Prostate gland (tissue), 2 donors: ENCODE results near the gene SLC24A3. TPM values are rescaled to one million over a fixed set of nuclear protein-coding genes. Genes with fewer than 3 reads are reported as not detected.

Source experiments
- DNase-seq: peaks from one replicate; pipeline ENCODE4 v3.0.0-alpha.2; 2019; ENCODE audit warnings: low spot score
- H3K27ac ChIP-seq, 2 donors: fragments of 200-600 bp; sonication (generic); 2 replicates each; pipeline ENCODE4 v1.5.1; 2017 to 2019
- H3K27me3 ChIP-seq: fragments of 200-600 bp; sonication (generic); replicated peaks from 2 replicates; pipeline ENCODE4 v1.5.1; 2019; ENCODE audit not compliant: insufficient read depth
- H3K36me3 ChIP-seq, 2 donors: fragments of 200-600 bp; sonication (generic); 1 replicate in 1 of 2; 2 replicates in 1 of 2; pipeline versions ENCODE4 v1.5.1 to v1.8.1; 2017 to 2019
- H3K4me1 ChIP-seq: fragments of 200-600 bp; sonication (generic); replicated peaks from 2 replicates; pipeline ENCODE4 v1.5.1; 2019
- H3K4me3 ChIP-seq, 2 donors: fragments of 200-600 bp; sonication (generic); 2 replicates each; pipeline ENCODE4 v1.5.1; 2017 to 2019
- H3K9me3 ChIP-seq: fragments of 200-600 bp; sonication (generic); 2 replicates; pipeline ENCODE4 v1.5.1; 2017
- POLR2A ChIP-seq: fragments of 450-650 bp; IDR thresholded peaks from one replicate; pipeline ENCODE4 v1.6.1; 2016; ENCODE audit warnings: antibody characterized with exemption, mild to moderate bottlenecking
- POLR2AphosphoS5 ChIP-seq: sonication (generic); formaldehyde crosslinking; IDR thresholded peaks from one replicate; pipeline ENCODE4 v1.6.1; 2017; ENCODE audit warnings: antibody characterized with exemption
- WGBS: methylation state at CpG from one replicate; pipeline ENCODE4 v1.1.5; 2018; 5-methylcytosine and 5-hydroxymethylcytosine counted together
- intact Hi-C: fragments of 100-400 bp; cut with DNase I; formaldehyde crosslinking; loops from one replicate; pipeline ENCODE4 v1.14.2; 2022
- total RNA-seq, 2 donors: library from RNA; depleted of rRNA; stranded (reverse); fragments of >200 nt; gene quantifications; one replicate each; pipeline ENCODE4 v1.1.0, GENCODE V29; 2016
- TF ChIP-seq, protein P1 (sequence below), 4 experiments: fragments of 200-600 bp in 2 of 4; fragments of 450-650 bp in 2 of 4; sonication (generic) in 2 of 4; IDR thresholded peaks; 1 replicate in 3 of 4; 2 replicates in 1 of 4; pipeline ENCODE4 v1.5.1; 2016 to 2019; ENCODE audit warnings: antibody characterized with exemption in 4 of 4, mild to moderate bottlenecking in 2 of 4, moderate library complexity in 2 of 4

Gene SLC24A3
- total RNA-seq, 2 donors from 2014 or later: 4.6 to 8.0 TPM

DNA sequence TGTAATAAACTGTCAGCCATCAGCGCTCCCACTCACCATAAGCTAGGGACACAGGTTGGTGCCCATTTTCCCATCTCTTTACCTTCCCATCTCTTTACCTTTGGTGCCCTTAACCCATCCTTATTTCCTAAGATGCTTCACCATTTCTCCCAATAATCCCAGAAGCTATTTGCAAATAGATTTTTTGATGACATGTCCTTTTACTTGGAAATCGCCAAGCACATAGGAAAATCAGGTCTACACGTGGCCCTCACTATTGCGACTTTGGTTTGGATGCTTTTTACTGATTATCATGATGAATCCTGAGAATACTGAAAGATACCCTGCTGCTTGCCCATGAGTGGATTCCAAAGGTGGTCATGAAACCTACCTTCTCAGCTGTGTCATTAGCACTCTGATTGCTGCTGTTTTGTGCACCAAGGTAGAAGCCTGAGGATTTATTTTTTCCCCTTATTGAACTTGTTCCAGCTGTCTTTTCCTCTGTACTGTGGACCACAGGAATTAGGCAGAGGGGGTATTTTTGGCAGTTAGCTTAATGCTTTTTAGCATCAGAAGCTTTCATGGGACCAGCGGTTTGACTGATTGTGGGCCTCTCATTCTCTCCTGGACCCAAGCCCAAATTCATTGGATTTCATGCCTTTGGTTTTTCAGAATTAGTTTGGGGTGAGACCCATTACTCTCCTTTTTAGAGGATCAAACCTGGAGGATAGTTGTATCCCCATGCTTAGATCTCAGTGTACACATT is 316.0 kb downstream of the SLC24A3 start:
- intact Hi-C loops: no loop called here
- Histone ChIP-seq H3K9me3 (no peaks in the 10 kb centered on the region), H3K27ac (no peak overlapping the region), H3K36me3 (no peaks in the 10 kb centered on the region), H3K27me3 (no peaks in the 10 kb centered on the region), H3K4me1 (no peaks in the 10 kb centered on the region), H3K4me3 (no peak overlapping the region)
- WGBS: 98% methylated on average over 5 of the region's 5 CpGs
- TF ChIP-seq POLR2AphosphoS5: no peak
- TF ChIP-seq, protein P1, sequence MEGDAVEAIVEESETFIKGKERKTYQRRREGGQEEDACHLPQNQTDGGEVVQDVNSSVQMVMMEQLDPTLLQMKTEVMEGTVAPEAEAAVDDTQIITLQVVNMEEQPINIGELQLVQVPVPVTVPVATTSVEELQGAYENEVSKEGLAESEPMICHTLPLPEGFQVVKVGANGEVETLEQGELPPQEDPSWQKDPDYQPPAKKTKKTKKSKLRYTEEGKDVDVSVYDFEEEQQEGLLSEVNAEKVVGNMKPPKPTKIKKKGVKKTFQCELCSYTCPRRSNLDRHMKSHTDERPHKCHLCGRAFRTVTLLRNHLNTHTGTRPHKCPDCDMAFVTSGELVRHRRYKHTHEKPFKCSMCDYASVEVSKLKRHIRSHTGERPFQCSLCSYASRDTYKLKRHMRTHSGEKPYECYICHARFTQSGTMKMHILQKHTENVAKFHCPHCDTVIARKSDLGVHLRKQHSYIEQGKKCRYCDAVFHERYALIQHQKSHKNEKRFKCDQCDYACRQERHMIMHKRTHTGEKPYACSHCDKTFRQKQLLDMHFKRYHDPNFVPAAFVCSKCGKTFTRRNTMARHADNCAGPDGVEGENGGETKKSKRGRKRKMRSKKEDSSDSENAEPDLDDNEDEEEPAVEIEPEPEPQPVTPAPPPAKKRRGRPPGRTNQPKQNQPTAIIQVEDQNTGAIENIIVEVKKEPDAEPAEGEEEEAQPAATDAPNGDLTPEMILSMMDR (IDR thresholded peaks at IDR 0.05): no peak
- TF ChIP-seq POLR2A: no peak
- no peak for DNase-seq

DNA sequence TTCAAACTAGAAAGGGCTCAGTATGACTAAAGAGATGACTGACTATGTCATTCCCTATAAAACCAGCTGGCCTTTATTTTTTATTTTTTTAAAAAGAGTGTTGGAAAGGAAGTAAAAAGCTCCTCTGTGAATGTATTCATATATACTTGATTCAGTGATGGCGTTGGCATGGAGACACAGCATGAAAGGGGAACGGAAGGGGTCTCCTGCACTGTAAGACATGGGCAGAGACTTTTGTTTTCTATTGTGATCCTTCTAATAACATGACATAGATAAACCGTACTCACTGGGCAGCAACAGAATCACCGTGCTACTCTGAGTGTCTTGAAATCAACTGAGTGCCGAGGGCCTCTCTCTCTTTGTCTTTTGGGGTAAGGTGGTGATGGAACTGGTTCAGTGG is 317.6 kb downstream of the SLC24A3 start:
- 88% methylated on average over 5 of the region's 5 CpGs for WGBS
- H3K9me3 ChIP-seq: no peaks in the 10 kb centered on the region

DNA sequence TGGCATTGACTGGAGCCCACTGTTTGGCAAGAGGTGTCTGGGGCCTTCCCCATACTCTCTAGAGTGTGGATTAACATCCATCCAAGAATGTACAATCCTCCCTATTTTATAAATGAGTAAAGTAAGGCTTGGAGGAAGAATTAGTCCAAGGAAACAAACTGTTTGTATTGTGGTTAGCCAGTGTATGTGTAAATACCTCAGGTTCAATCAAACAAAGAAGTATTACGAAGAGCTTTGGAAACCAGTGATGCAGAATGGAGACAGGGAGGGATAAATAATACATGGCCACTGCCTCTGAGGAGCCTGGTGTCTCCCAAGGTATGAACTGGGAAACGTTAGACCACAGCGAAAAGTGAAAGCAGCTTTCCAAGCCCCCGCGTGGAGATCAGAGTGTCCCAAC is 319.0 kb downstream of the SLC24A3 start:
- intact Hi-C loops: no loop called here

More for the DNA sequence above, 317.6 kb downstream of the SLC24A3 start:
- no peaks in the 10 kb centered on the region for H3K27me3 ChIP-seq
- no peak overlapping the region for H3K4me3 ChIP-seq
- intact Hi-C loops: no loop called here
- TF ChIP-seq POLR2AphosphoS5 (no peak), POLR2A (no peak)
- TF ChIP-seq, protein P1 (IDR thresholded peaks at IDR 0.05): no peak
- H3K27ac ChIP-seq: no peak overlapping the region
- H3K36me3 ChIP-seq: no peaks in the 10 kb centered on the region
- H3K4me1 ChIP-seq: no peaks in the 10 kb centered on the region
- no peak for DNase-seq

DNA sequence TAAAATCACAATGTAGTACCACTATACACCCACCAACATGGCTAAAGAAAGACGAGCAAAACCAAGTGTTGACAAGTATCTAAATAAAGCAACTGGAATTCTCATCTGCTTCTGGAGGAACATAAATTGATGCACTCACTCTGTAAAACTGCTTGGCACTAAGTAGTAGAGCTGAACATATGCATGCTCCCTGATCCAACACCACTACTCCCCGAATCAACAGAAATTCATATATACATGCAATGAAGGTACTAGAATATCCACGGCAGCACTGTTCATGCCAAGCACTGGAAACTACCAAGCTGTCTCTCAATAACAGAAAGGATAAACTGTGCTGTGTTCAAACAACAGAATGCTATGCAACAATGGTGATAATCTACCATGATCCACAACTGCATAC is 326.1 kb downstream of the SLC24A3 start:
- H3K27ac ChIP-seq: no peak overlapping the region
- intact Hi-C loops: no loop called here
- no peaks in the 10 kb centered on the region for H3K36me3 ChIP-seq
- H3K4me1 ChIP-seq: no peaks in the 10 kb centered on the region
- H3K27me3 ChIP-seq: no peaks in the 10 kb centered on the region
- TF ChIP-seq POLR2AphosphoS5 (no peak), POLR2A (no peak)
- TF ChIP-seq, protein P1 (IDR thresholded peaks at IDR 0.05): no peak
- H3K9me3 ChIP-seq: no peaks in the 10 kb centered on the region
- H3K4me3 ChIP-seq: no peak overlapping the region
- WGBS: 83% methylated on average over 3 of the region's 3 CpGs
- no peak for DNase-seq

More for the DNA sequence above, 319.0 kb downstream of the SLC24A3 start:
- no peak overlapping the region for H3K27ac ChIP-seq
- H3K4me3 ChIP-seq: no peak overlapping the region
- no peaks in the 10 kb centered on the region for H3K9me3 ChIP-seq
- 78% methylated on average over 5 of the region's 5 CpGs for WGBS
- H3K36me3 ChIP-seq: no peaks in the 10 kb centered on the region
- H3K4me1 ChIP-seq: no peaks in the 10 kb centered on the region
- no peaks in the 10 kb centered on the region for H3K27me3 ChIP-seq
- no peak for DNase-seq
- TF ChIP-seq POLR2AphosphoS5: no peak
- TF ChIP-seq POLR2A: no peak
- TF ChIP-seq, protein P1 (IDR thresholded peaks at IDR 0.05): no peak

DNA sequence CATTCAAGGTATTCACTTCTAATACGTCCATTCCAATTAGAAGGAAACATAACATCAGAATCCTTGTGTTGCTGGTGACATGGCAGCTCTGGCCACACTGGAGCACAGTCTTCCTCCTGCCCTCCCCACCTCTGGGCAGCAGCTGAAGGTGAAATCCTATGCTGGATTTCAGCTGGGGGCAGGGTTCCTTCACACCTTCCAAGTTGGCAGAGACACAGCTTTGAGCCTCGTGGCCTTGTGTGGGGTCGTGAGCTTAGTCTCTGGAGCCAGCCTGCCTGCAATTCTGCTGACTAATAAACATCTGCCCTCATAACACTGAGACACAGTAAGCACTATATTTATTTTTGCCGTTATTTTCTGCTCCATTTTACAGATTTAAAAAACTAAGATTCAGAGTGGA is 326.7 kb downstream of the SLC24A3 start:
- Histone ChIP-seq H3K27me3 (no peaks in the 10 kb centered on the region), H3K4me1 (no peaks in the 10 kb centered on the region), H3K27ac (no peak overlapping the region), H3K4me3 (no peak overlapping the region), H3K9me3 (no peaks in the 10 kb centered on the region), H3K36me3 (no peaks in the 10 kb centered on the region)
- TF ChIP-seq POLR2AphosphoS5: no peak
- TF ChIP-seq POLR2A: no peak
- TF ChIP-seq, protein P1 (IDR thresholded peaks at IDR 0.05): no peak
- intact Hi-C loops: no loop called here
- WGBS: 51% methylated on average over 4 of the region's 4 CpGs
- DNase-seq: no peak
